Measurements from ENCODE around the gene ADAMTSL1. TPM values are rescaled to one million over a fixed set of nuclear protein-coding genes. Genes with fewer than 3 reads are reported as not detected.

Gene ADAMTSL1
- total RNA-seq, 1 donor from 2014 or later: 11.5 TPM

DNA sequence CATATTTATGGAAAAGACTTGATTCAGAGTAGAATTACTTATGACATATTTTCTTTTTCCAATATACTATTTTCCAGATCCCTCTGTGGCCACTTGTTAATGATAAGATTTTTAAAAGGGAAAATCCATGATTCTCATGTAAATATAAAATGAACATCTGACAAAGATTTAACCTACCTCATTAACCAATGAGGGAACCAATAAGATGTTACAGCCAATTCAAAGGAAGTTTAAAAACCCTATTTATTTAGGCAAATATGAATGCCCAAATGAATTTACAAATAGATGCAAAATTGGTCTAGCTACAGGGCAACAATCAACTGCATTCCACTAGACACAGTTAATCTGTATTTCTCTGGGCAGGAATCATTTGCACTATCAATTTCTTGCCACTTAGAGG, 226.8 kb downstream of the ADAMTSL1 start:
- DNase-seq (ENCODE audit: low spot score): no peak

DNA sequence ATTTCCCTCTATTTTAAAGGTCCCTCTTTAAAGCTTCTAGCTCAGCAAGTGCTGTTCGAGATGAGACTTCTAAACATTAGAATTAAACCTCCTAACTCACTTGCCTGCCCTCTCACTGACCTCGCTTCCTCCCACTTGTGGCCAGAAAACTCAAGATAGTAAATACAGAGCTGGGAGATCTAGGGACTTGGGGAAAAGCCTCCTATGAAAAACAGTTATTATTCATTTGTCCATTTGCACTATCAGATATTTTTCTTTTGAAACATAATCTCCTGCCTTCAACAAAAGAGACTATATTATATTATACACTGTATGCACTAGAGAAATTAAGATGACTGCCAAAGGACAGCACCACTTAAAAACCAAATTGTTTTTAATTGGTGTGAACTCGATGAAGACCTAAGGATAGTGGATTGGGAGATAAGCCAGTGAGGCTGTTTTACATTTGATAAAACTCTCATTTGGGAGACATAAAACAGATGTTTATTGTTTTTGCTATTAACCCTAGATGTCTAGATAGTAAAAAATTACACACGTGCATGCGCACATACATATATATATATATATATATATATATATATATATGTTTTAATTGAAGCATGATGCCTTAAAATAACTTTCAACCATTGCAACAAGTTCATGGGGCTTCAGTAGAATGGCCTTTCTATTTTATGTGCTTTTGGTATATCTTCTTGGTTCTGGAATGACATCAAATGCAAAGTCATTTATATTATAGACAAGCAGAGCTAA, 229.4 kb downstream of the ADAMTSL1 start:
- DNase-seq (ENCODE audit: low spot score): no peak

DNA sequence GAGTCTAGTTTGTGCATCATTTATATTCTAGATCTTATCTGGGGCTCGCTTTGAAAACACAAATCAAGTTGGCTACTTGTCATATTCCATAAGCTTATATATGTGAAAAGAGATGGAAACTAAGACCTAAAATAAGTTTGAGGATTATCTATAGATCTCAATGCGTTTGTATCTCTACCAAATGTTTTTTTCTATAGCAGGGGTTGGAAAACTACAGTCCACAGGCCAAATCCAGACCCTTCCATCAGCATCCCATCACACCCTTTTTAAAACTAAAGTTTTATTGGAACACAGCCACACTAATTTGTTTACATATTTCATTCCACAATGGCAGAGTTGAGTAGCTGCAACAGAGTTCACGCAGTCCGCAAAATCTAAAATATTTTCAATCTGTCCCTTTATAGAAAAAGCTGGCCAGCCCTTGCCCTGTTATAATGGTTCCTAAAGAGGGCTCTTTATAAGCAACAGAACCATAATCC, 230.0 kb downstream of the ADAMTSL1 start:
- no peak for DNase-seq (ENCODE audit: low spot score)

DNA sequence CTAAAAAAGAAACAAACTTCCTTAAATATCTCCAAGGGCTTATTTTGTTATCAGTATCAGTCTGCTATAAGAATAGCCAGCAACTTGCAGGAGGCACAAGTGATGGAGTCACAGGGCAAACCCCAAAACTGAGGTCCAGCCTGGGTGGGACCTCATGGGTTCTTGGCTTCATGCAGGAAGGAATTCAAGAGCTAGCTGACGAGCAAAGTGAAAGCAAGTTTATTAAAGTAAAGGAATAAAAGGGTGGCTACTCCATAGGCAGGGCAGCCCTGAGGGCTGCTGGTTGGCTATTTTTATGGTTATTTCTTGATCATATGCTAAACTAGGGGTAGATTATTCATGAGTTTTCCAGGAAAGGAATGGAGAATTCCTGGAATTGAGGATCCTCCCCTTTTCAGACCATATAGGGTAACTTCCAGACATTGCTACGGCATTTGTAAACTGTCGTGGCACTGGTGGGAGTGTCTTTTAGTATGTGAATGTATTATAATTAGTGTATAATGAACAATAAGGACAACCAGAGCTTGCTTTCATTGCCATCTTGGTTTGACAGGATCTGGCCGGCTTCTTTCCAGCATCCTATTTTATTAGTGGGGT, 231.9 kb downstream of the ADAMTSL1 start:
- no peak for DNase-seq (ENCODE audit: low spot score)

DNA sequence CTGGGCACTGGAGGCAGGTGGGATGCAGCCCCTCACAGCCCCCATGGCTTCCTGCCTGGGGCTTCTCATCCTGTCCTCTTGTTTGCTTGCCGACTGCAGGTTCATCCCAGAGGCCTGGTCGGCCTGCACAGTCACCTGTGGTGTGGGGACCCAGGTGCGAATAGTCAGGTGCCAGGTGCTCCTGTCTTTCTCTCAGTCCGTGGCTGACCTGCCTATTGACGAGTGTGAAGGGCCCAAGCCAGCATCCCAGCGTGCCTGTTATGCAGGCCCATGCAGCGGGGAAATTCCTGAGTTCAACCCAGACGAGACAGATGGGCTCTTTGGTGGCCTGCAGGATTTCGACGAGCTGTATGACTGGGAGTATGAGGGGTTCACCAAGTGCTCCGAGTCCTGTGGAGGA, 232.7 kb downstream of the ADAMTSL1 start:
- DNase-seq (ENCODE audit: low spot score): no peak

DNA sequence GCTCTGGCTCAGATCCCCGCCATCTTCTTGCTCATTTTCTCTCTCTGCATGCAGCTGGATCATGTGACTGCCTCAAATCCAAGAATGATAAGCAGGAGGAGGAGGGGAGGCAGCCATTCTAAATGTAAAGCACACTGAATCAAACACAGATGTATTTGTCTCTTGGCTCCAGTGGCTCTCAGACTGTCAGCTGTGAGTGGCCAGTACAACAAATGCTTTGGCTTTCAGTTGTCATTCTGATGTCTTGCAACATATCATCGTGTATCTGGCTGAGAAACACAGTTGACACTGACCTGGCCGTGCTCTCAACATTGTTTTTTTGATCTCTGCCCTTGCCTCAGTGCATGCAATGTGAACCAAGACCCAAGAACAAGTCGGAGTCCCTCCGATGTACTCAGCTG, 233.1 kb downstream of the ADAMTSL1 start:
- DNase-seq (ENCODE audit: low spot score): no peak

DNA sequence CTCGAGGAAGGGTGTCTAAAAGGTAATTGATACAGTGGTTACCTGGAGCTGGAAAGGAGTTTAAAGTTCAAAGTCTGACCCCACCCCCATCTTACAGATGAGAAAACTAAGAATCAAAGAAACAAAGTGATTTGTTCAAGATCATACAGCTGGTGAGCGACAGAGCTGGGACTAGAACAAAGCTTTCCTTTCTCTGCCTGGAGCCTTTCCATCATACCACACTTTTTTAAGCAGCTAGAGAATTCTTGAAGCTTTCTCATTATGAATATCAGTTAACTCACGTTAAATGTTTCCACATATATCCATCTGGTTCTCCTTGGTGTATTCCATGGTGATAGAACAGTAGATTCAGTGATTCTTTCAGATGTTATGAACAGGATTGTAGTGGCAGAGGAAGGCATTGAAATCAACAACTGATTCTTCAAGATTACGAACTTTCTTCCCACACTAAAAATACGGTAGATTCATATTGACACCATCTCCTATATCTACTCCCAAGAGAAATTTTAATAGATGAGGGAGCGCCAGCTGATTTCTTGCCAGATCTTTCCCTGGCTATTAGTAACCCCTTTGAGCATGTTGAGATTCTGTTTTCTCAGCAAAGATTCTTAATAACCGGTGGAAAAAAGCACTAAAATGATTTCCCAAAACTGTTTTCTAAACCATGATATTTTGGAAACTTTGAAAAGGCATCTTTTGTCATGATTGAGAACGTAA, 233.7 kb downstream of the ADAMTSL1 start:
- no peak for DNase-seq (ENCODE audit: low spot score)

DNA sequence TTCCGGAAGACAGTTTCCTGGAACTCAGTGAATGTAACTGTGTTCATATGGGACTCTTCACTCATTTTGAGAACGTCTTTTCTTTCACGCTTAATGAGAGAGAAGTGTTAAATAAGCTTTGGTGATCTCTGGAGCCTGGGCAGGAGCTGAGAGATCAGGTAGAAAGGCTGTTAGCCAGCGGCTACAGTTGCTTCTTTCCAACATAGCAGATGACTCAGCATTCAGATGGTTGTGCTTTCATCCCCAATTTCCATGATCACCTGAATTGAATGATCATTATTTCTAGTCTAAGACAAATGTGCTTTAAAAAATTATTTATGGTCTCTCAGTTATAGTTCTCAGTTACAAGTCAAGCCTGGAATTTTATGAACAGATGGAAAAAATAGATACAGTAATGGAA, 234.5 kb downstream of the ADAMTSL1 start:
- DNase-seq (ENCODE audit: low spot score): no peak

DNA sequence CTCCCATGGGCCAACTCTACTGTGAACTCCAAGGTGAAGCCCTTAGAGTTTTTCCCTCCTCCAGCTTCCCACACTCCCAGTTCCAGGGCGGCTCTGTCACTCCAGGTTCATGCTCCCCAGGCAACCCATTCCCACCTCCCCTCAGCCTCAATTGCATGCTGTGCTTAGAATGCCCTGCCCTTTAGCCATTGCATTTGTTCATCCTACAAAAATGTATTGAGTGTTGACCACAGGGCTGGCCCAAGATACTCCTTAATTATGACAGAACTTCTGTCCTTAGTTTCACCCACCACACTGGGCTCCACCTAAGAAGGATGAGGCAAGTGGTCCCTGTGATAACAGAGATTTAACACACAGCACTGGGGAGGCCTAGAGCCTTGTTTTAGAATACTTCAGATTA, 236.1 kb downstream of the ADAMTSL1 start:
- no peak for DNase-seq (ENCODE audit: low spot score)

DNA sequence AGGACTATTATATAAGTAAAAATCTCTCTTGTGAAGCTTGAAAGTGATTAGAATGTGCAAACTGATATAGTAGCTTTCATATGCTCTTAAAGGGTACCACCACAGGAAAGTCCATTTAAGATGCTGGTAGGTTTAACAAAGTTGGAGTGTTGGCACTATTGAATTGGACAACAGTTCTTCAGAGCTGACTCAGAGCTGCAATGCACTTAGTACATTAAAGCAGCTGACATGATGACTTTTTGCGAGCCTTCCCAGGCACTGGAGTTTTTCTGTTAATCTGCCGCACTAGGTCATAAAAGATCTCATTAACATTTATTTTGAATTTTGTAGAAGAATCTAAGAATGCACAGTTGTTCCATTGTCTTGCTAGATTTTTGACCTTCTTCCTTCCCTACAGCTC, 243.8 kb downstream of the ADAMTSL1 start:
- no peak for DNase-seq (ENCODE audit: low spot score)

DNA sequence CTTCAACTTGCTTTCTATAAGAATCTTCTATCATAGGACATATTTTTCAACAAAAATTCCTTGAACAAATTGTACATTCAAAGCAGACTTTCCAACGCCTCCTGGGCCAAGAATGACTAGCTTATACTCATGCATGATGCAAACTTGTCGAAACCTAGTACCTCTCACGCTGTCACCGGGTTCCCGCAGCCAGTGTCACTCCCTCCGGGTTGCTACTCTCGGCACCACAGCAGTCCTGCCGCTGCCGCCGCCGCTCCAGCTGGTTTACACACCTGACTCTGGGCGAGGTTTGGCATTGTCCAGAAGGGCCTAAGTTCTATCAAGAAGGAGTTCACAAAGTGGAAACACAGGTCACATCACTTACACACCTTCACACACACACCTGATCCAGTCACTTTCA, 244.4 kb downstream of the ADAMTSL1 start:
- DNase-seq (ENCODE audit: low spot score): no peak

DNA sequence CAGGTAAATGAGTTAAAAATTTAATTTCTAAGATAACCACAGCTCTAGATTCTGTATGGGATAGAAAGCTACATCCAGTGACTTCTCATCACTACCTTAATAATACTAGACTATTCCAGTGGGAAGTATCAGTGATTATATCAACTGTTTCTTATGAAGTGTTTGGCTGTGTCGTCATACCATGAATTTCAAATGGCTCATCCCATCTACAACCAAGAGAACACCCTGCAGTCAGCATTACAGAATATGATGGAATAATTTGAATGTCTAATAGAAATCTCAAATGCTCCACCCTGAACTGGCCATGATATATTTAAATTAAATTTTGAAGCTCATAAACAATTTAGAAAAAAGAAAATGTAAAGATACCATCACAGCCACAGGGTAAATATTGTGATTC, 245.0 kb downstream of the ADAMTSL1 start:
- no peak for DNase-seq (ENCODE audit: low spot score)

DNA sequence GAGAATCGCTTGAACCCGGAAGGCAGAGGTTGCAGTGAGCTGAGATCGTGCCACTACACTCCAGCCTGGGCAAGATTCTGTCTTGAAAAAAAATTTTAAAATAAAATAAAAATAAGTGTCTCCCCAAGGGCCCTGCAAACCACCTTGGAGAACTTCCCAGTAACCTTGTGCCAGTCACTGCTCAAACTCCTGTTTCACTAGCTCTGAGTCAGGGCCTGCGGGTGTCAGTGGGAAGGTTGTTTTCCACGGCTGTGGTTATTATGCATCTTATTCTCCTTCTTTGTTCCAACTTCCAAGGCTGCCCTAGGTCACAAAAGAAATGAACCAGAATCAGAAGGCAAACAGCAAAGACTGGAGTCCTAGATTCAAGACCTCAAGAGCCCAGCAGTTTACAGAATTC, 246.7 kb downstream of the ADAMTSL1 start:
- no peak for DNase-seq (ENCODE audit: low spot score)

DNA sequence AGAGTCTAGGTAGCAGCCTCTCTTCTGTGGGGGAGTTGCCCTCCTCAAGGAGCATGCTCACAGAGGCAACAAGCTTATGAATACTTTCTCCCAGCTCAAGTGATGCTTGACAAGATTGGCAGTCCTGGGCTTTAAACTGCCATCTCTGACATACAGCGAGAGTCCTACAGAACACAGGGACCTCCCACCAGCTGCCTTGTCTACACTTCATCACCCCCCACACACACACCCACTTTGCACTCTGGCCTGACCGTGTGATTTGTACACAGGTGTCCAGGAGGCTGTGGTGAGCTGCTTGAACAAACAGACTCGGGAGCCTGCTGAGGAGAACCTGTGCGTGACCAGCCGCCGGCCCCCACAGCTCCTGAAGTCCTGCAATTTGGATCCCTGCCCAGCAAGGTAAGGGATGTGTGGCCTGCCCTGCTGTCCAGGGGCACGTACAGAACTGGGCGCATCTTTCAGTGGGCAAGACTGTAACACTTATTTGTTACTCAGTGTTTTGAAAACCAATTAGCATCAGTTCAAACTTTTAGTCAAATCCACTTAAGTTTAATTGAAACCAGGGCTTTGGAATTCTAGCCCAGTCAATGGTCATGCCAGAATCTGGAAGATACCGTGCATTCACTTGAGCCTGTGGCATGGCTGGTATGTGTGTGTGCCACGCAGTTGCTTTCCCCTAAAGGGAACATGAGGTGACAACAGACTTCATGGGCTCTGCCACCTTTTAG, 247.5 kb downstream of the ADAMTSL1 start:
- no peak for DNase-seq (ENCODE audit: low spot score)

DNA sequence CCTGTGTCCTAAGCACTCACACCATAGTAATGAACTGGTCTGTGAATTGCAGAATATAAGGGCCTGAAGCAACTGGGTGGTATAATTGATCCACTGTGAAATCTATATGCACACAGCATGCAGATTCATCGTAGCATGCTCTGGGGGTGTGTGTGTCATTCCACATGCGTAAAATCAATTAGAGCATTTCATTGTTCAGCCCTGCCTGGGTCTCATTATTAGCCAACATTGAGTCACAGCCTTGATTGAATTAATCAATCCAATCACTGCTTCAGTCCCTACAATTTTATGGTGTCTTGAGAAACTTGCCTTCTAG, 248.0 kb downstream of the ADAMTSL1 start:
- no peak for DNase-seq (ENCODE audit: low spot score)

DNA sequence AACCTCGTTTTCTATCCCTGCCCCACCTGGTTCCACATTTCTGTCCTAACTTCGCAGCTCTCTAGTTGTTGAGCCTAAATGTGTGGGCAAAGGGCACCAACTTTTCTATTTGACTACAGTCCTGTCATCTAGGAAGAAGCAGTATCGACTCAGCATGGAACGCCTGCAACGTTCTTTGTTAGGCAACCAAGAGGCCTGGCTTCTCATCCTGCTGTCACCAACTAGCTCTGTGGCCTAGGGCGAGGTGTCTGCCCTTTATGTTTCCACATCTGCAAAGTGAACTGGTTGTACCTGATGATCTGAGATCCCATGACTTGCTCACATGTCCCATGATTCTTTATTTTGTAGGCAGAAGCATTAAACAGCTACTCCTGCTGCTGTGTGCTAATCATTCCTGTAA, 248.9 kb downstream of the ADAMTSL1 start:
- DNase-seq (ENCODE audit: low spot score): no peak

DNA sequence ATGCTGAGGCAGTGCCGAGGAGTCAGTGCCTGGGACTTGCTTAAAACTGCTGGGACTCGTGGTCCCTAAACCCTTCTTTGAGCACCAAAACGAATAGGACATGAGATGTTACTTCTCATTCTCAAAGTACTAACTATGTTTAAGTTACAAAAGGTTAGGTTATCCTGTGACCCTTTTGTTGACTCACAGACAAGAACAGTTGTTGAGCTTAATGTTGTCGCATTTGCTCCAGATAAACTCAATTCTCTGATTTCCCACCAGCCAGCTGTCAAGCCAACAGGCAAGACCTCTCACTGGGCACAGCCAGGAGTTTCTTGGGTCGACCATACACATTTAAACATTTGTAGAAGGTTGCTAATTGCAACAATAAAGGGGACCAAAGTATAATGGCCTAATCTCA, 249.4 kb downstream of the ADAMTSL1 start:
- no peak for DNase-seq (ENCODE audit: low spot score)

DNA sequence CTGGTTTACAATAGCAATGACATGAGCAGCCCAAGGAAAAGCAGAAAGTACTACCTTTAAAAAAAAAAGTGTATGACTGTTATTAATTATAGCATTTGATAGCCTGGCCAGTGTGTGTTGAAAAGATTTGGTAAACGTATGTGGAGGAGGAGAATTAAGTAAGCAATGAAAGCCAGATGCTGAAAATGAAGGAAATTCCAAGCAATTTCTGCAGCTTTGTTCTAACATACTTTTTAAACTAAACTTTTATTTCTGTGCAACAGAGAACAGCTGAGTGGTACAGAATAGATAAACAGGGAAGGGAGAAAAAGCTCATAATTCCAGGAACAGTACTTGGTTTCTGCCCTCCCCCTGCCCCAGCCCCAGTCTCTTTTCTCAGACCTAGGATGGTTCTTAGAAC, 252.6 kb downstream of the ADAMTSL1 start:
- no peak for DNase-seq (ENCODE audit: low spot score)

DNA sequence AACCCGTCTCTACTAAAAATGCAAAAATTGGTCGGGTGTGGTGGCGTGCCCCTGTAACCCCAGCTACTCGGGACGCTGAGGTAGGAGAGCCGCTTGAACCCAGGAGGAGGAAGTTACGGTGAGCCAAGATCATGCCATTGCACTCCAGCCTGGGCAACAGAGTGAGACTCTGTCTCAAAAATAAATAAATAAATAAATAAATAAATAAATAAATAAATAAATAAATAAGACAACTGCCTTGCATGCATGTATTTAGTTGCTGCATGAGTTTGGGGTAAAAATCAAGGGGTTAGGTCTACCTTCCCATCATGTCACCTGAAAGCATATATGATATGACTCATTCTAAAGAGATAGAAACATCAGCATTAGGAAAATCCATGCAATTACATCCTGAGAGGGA, 254.0 kb downstream of the ADAMTSL1 start:
- DNase-seq (ENCODE audit: low spot score): no peak

DNA sequence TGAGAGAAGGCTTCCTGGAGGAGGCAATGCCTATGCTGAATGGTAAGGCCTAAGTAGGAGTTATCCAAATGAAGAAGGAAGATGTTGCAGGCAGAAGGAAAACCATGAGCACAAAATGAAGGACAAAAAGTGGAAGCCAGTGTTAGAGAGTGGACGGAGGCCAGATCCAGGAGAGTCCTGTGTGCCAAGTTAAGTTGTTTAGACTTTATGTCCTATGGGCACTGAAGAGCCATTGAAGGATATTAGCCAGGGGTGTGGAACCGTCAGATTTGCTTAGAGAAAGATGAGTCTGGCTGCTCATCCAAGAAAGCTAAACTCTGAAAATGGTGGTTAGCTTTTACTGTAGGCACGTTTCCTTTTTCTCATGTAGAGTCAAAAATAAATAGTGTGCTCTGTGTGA, 254.7 kb downstream of the ADAMTSL1 start:
- no peak for DNase-seq (ENCODE audit: low spot score)

DNA sequence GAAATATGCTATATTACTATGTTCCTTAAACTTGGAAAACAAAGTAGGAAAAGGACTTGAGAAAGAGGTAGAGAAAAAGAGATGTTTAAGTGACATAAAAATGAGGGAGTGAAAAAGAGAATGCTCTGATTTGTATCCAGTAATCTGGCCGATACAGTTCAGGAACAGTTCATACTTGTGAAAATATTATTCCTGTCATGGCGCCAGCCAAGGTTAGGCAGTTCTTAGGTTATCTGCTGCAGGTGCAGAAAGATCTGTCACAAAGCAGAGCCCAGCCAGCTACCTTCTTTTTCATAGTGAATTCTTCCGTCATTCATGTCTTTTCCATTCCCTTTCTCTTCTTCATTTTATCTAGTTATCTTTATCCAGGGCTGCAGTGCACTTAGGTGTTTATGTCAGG, 256.3 kb downstream of the ADAMTSL1 start:
- DNase-seq (ENCODE audit: low spot score): no peak

DNA sequence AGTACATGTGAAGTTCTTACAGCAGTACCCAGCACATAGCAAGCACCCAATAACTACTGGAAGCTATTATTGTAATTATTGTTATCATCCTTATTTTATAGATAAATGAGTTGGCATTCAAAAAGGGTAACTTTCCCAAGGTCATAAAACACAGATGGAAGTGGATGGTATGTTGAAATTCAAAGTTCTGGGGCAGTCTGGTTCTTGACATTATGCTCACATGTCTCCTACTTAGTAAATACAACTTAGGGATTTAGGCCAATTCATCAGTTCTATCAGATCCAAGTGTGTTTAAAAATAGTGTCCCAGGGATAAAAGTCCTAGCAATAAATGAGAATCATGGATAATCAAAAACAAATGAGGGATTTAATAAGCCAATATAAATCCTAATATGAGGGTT, 265.2 kb downstream of the ADAMTSL1 start:
- DNase-seq (ENCODE audit: low spot score): no peak
